IMR-90 (cell line): ENCODE data around the gene ABHD17C. TPM values are rescaled to one million over a fixed set of nuclear protein-coding genes. Genes with fewer than 3 reads are reported as not detected.

Experiments used
- ATAC-seq: fragments of 200-7000 bp; cut with Tn5 transposase; 2 replicates; pipeline ENCODE4 v1.9.1; 2020; ENCODE audit warnings: low read depth, mild to moderate bottlenecking, moderate library complexity
- BruUV-seq: library from RNA; stranded (reverse); fragments of 400-500 nt; replicated peaks from 2 replicates; lab custom pipeline; 2021; lab: Mats Ljungman, UMichigan
- CTCF ChIA-PET: fragments of 300-600 bp; formaldehyde crosslinking; extraction: SDS; loops from one replicate; lab custom pipeline; 2021; ENCODE audit warnings: antibody characterized with exemption; lab: Yijun Ruan, JAX
- POLR2A ChIA-PET: fragments of 300-600 bp; sonication (Branson Sonifier 250); formaldehyde crosslinking; loops from one replicate; lab custom pipeline; 2022; ENCODE audit warnings: antibody characterized with exemption; ENCODE audit not compliant: unreplicated experiment; lab: Charles Lee
- DNase-seq: peaks from one replicate; pipeline ENCODE4 v3.0.0; 2013
- H2AFZ ChIP-seq: replicated peaks from 2 replicates; pipeline ENCODE3; 2013; ENCODE audit warnings: low read length, mild to moderate bottlenecking; ENCODE audit not compliant: poor library complexity
- H2AK5ac ChIP-seq: 2 replicates; pipeline ENCODE4 v1.6.1; 2013; ENCODE audit warnings: low read depth, low read length, inconsistent platforms
- H2AK9ac ChIP-seq: replicated peaks from 2 replicates; pipeline ENCODE3; 2013; ENCODE audit warnings: mild to moderate bottlenecking, low read depth, low read length, moderate library complexity; ENCODE audit not compliant: poor library complexity
- H2BK120ac ChIP-seq: 2 replicates; pipeline ENCODE4 v1.6.1; 2013; ENCODE audit warnings: low read depth, low read length, inconsistent platforms
- H2BK15ac ChIP-seq: 3 replicates; pipeline ENCODE4 v1.6.1; 2013; ENCODE audit warnings: low read depth, low read length, inconsistent platforms
- H2BK20ac ChIP-seq: 2 replicates; pipeline ENCODE4 v1.6.1; 2013; ENCODE audit warnings: low read depth, mild to moderate bottlenecking, inconsistent platforms, low read length, moderate library complexity
- H2BK5ac ChIP-seq: 2 replicates; pipeline ENCODE4 v1.6.1; 2013; ENCODE audit warnings: mild to moderate bottlenecking, low read depth, low read length, inconsistent platforms; ENCODE audit not compliant: poor library complexity, severe bottlenecking
- H3K14ac ChIP-seq: replicated peaks from 2 replicates; pipeline ENCODE4 v1.6.1; 2013; ENCODE audit warnings: low read depth, low read length, inconsistent platforms
- H3K18ac ChIP-seq: 2 replicates; pipeline ENCODE4 v1.6.1; 2013; ENCODE audit warnings: low read depth, low read length, control low read depth
- H3K23ac ChIP-seq: 2 replicates; pipeline ENCODE4 v1.6.1; 2013; ENCODE audit warnings: low read depth, low read length, inconsistent platforms
- H3K27ac ChIP-seq: 2 replicates; pipeline ENCODE4 v1.5.1; 2013; ENCODE audit warnings: mild to moderate bottlenecking, control low read depth, low read length; ENCODE audit not compliant: insufficient read depth
- H3K27me3 ChIP-seq: 2 replicates; pipeline ENCODE4 v1.6.1; 2013; ENCODE audit warnings: low read length; ENCODE audit not compliant: control insufficient read depth, insufficient read depth
- H3K36me3 ChIP-seq: 2 replicates; pipeline ENCODE4 v1.6.1; 2013; ENCODE audit warnings: low read length, mixed read lengths; ENCODE audit not compliant: control insufficient read depth, insufficient read depth
- H3K4ac ChIP-seq: 2 replicates; pipeline ENCODE4 v1.6.1; 2013; ENCODE audit warnings: low read depth, low read length, inconsistent platforms
- H3K4me1 ChIP-seq: 2 replicates; pipeline ENCODE4 v1.6.1; 2013; ENCODE audit warnings: low read length, mixed read lengths; ENCODE audit not compliant: control insufficient read depth, insufficient read depth
- H3K4me2 ChIP-seq: 2 replicates; pipeline ENCODE4 v1.6.1; 2013; ENCODE audit warnings: low read depth, mild to moderate bottlenecking, control low read depth, low read length, moderate library complexity
- H3K4me3 ChIP-seq: 2 replicates; pipeline ENCODE4 v1.5.1; 2013; ENCODE audit warnings: low read depth, mild to moderate bottlenecking, control low read depth, low read length, moderate library complexity; ENCODE audit not compliant: insufficient read depth
- H3K56ac ChIP-seq: 2 replicates; pipeline ENCODE4 v1.6.1; 2013; ENCODE audit warnings: low read length, inconsistent platforms; ENCODE audit not compliant: insufficient read depth; ENCODE audit errors: extremely low read depth
- H3K79me1 ChIP-seq, 2 experiments: 2 replicates each; pipeline ENCODE4 v1.6.1; 2013; ENCODE audit warnings: low read length in 2 of 2, inconsistent platforms in 1 of 2, low read depth in 1 of 2
- H3K9ac ChIP-seq: 2 replicates; pipeline ENCODE4 v1.6.1; 2013; ENCODE audit warnings: low read depth, low read length, control low read depth
- H3K9me1 ChIP-seq: 2 replicates; pipeline ENCODE4 v1.6.1; 2013; ENCODE audit warnings: low read length, inconsistent platforms; ENCODE audit not compliant: insufficient read depth
- H3K9me3 ChIP-seq: 2 replicates; pipeline ENCODE4 v1.6.1; 2013; ENCODE audit warnings: low read length; ENCODE audit not compliant: control insufficient read depth, insufficient read depth
- H4K20me1 ChIP-seq: 2 replicates; pipeline ENCODE4 v1.6.1; 2013; ENCODE audit warnings: low read length, inconsistent platforms; ENCODE audit not compliant: insufficient read depth
- H4K5ac ChIP-seq: 2 replicates; pipeline ENCODE4 v1.6.1; 2013; ENCODE audit warnings: mild to moderate bottlenecking, low read depth, low read length, control low read depth
- H4K8ac ChIP-seq, 2 experiments: 2 replicates each; pipeline ENCODE4 v1.6.1; 2013; ENCODE audit warnings: low read depth in 2 of 2, low read length in 2 of 2, control low read depth in 1 of 2, inconsistent platforms in 1 of 2
- H4K91ac ChIP-seq: 2 replicates; pipeline ENCODE4 v1.6.1; 2013; ENCODE audit warnings: low read depth, low read length, inconsistent platforms; ENCODE audit not compliant: insufficient read depth
- BHLHE40 ChIP-seq: fragments of 150-350 bp; IDR thresholded peaks from 2 replicates; pipeline ENCODE4 v1.6.1; 2016; ENCODE audit warnings: mild to moderate bottlenecking, low read depth, low read length
- CEBPB ChIP-seq: IDR thresholded peaks from 2 replicates; pipeline ENCODE4 v1.6.1; 2012; ENCODE audit warnings: low read depth, low read length, improper control_type of control experiment
- CHD1 ChIP-seq: IDR thresholded peaks from 2 replicates; pipeline ENCODE4 v1.6.1; 2012; ENCODE audit warnings: low read depth, low read length, improper control_type of control experiment
- CTCF ChIP-seq: conservative IDR thresholded peaks from 2 replicates; pipeline ENCODE4 v1.5.1; 2012; ENCODE audit warnings: mild to moderate bottlenecking, low read depth, low read length, improper control_type of control experiment
- ELK1 ChIP-seq: fragments of 150-350 bp; IDR thresholded peaks from 2 replicates; pipeline ENCODE4 v1.6.1; 2016; ENCODE audit warnings: low read depth, mild to moderate bottlenecking, low read length, moderate library complexity, borderline replicate concordance
- FOS ChIP-seq: fragments of 150-350 bp; IDR thresholded peaks from 2 replicates; pipeline ENCODE4 v1.6.1; 2016; ENCODE audit warnings: low read depth, low read length
- MAFK ChIP-seq: IDR thresholded peaks from 2 replicates; pipeline ENCODE4 v1.6.1; 2012; ENCODE audit warnings: low read depth, low read length, improper control_type of control experiment
- MXI1 ChIP-seq: IDR thresholded peaks from 2 replicates; pipeline ENCODE4 v1.6.1; 2012; ENCODE audit warnings: low read depth, mild to moderate bottlenecking, low read length, moderate library complexity, borderline replicate concordance
- NFE2L2 ChIP-seq: fragments of 150-350 bp; IDR thresholded peaks from 2 replicates; pipeline ENCODE4 v1.6.1; 2016; ENCODE audit warnings: low read depth, mild to moderate bottlenecking, low read length
- POLR2A ChIP-seq: IDR thresholded peaks from 2 replicates; pipeline ENCODE4 v1.6.1; 2012; ENCODE audit warnings: mild to moderate bottlenecking, low read depth, low read length
- RAD21 ChIP-seq: IDR thresholded peaks from 2 replicates; pipeline ENCODE4 v1.6.1; 2012; ENCODE audit warnings: low read length, improper control_type of control experiment
- RCOR1 ChIP-seq: IDR thresholded peaks from 2 replicates; pipeline ENCODE4 v1.6.1; 2012; ENCODE audit warnings: mild to moderate bottlenecking, low read length, improper control_type of control experiment; ENCODE audit not compliant: insufficient replicate concordance
- RFX5 ChIP-seq: IDR thresholded peaks from 2 replicates; pipeline ENCODE4 v1.8.0; 2012; ENCODE audit warnings: low read depth, mild to moderate bottlenecking, low read length, moderate library complexity
- SMC3 ChIP-seq: fragments of 150-350 bp; IDR thresholded peaks from 2 replicates; pipeline ENCODE4 v1.6.1; 2016; ENCODE audit warnings: low read depth, mild to moderate bottlenecking, antibody characterized with exemption, low read length, moderate library complexity
- USF2 ChIP-seq: fragments of 150-350 bp; IDR thresholded peaks from 2 replicates; pipeline ENCODE4 v1.6.1; 2017; ENCODE audit warnings: mild to moderate bottlenecking, antibody characterized with exemption, low read length, low read depth
- WGBS, 2 experiments: methylation state at CpG; one replicate each; pipeline versions ENCODE4 v1.1.5 to v1.1.7; 2013; ENCODE audit warnings: missing lambda C conversion rate in 2 of 2; ENCODE audit not compliant: insufficient read length in 1 of 2; ENCODE audit errors: extremely low coverage in 2 of 2; 5-methylcytosine and 5-hydroxymethylcytosine counted together
- dilution Hi-C: fragments of 300-500 bp; cut with HindIII; formaldehyde crosslinking; loops from one replicate; pipeline ENCODE4 v1.14.3; 2018; ENCODE audit warnings: low sequenced_read_pairs; ENCODE audit not compliant: unreplicated experiment
- in situ Hi-C: fragments of 300-500 bp; cut with MboI; formaldehyde crosslinking; loops from 3 replicates; pipeline ENCODE4 v1.14.3; 2019; ENCODE audit warnings: low sequenced_read_pairs, inconsistent platforms, mixed read lengths
- intact Hi-C: fragments of 100-400 bp; cut with micrococcal nuclease; formaldehyde crosslinking; loops from 2 replicates; pipeline ENCODE4 v1.10.0; 2022
- polyA plus RNA-seq, 3 experiments: library from polyadenylated mRNA; depleted of rRNA; stranded (reverse); fragments of >200 nt; gene quantifications; 2 replicates each; pipeline ENCODE4 v1.2.3, GENCODE V29; 2012; ENCODE audit warnings: low replicate concordance in 1 of 3
- total RNA-seq: library from RNA; depleted of rRNA; stranded (reverse); fragments of >200 nt; gene quantifications from 2 replicates; pipeline ENCODE4 v1.2.3, GENCODE V29; 2012

The ABHD17C gene
- total and polyA plus RNA-seq, 2 of the 4 experiments (the other 2 are of a cell fraction), result 5.4 to 10.3 TPM

GRCh38 chr15:80745888-80746287, 50.8 kb downstream of the ABHD17C start:
- H3K27ac ChIP-seq, result no peak overlapping the region

More at GRCh38 chr15:80745888-80746287, 50.8 kb downstream of the ABHD17C start:
- Histone ChIP-seq H2BK5ac (no peak overlapping the region), H3K9ac (no peak overlapping the region), H4K91ac (no peak overlapping the region), H2AFZ (no peak overlapping the region), H3K4me3 (no peak overlapping the region), H3K79me1 (peaks cover 55 to 85% of the 10 kb centered on the region in 2 experiments), H2BK20ac (no peak overlapping the region), H3K23ac (no peak overlapping the region), H2AK5ac (no peak overlapping the region), H3K9me1 (peaks cover 15% of the 10 kb centered on the region), H3K36me3 (peaks cover 14% of the 10 kb centered on the region), H3K56ac (no peak overlapping the region), H2BK120ac (no peak overlapping the region), H3K18ac (no peak overlapping the region), H2BK15ac (no peak overlapping the region), H2AK9ac (no peak overlapping the region), H3K4ac (no peak overlapping the region), H3K27me3 (no peaks in the 10 kb centered on the region), H3K4me2 (no peak overlapping the region), H3K4me1 (peaks cover 10% of the 10 kb centered on the region), H3K14ac (no peak overlapping the region), H4K20me1 (peaks cover 38% of the 10 kb centered on the region), H4K8ac (no peak overlapping the region), H3K9me3 (no peaks in the 10 kb centered on the region), H4K5ac (no peak overlapping the region)
- ChIA-PET POLR2A (no interaction called here), CTCF (no interaction called here)
- dilution Hi-C loops, result no loop called here
- TF ChIP-seq RCOR1 (no peak), NFE2L2 (no peak), USF2 (no peak), FOS (no peak), CTCF (no peak), ELK1 (no peak), RAD21 (no peak), SMC3 (no peak), CEBPB (no peak), POLR2A (no peak), MXI1 (no peak), BHLHE40 (no peak), CHD1 (no peak), RFX5 (no peak), MAFK (no peak)
- WGBS, 2 experiments, result no CpG with 5 or more reads among the region's 1 CpG
- in situ Hi-C loops, result no loop called here
- BruUV-seq, result no TSS peak
- intact Hi-C loops, result no loop called here
- no peak for DNase-seq
- ATAC-seq, result no peak
